ENCODE data around the gene PLEKHA8.

Gene PLEKHA8

DNA sequence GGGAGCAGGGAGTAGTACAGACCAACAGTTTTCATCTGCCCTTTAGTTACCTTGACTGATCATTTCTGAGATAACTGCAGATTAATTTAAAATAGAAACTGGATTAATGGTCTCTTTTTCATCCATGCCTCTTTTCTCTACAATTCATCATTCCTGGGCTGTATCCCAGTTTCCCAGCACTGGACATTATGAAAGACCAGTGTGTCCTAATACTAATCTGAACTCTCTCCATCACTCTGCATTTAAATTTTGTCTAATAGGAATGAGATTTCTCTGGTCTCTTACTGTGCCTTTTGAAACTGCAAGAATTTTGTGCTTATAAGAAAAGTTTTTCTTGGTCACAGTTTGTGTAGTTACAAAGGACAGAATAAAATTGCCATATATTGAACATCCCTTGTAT lies 12.7 kb downstream of the PLEKHA8 start:
- no peak overlapping the region for H3K4me3 ChIP-seq (replicated peaks; ENCODE audit: low read depth, low read length)
- H3K27me3 ChIP-seq (replicated peaks; ENCODE audit: control insufficient read depth, insufficient read depth, low read length): no peaks in the 10 kb centered on the region
- no peak for DNase-seq (ENCODE audit: extremely low read depth, insufficient read length)
- TF ChIP-seq, protein P1, sequence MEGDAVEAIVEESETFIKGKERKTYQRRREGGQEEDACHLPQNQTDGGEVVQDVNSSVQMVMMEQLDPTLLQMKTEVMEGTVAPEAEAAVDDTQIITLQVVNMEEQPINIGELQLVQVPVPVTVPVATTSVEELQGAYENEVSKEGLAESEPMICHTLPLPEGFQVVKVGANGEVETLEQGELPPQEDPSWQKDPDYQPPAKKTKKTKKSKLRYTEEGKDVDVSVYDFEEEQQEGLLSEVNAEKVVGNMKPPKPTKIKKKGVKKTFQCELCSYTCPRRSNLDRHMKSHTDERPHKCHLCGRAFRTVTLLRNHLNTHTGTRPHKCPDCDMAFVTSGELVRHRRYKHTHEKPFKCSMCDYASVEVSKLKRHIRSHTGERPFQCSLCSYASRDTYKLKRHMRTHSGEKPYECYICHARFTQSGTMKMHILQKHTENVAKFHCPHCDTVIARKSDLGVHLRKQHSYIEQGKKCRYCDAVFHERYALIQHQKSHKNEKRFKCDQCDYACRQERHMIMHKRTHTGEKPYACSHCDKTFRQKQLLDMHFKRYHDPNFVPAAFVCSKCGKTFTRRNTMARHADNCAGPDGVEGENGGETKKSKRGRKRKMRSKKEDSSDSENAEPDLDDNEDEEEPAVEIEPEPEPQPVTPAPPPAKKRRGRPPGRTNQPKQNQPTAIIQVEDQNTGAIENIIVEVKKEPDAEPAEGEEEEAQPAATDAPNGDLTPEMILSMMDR (IDR thresholded peaks at IDR 0.05; ENCODE audit: insufficient read depth, low read length, poor library complexity, severe bottlenecking): no peak
- no peaks in the 10 kb centered on the region; the same call in 1 of the 2 replicates for H3K36me3 ChIP-seq (ENCODE audit: control insufficient read depth, insufficient read depth, low read length)

- no peaks in the 10 kb centered on the region; the same call in 1 of the 2 replicates for H3K36me3 ChIP-seq (ENCODE audit: control insufficient read depth, insufficient read depth, low read length)
- H3K4me3 ChIP-seq (replicated peaks; ENCODE audit: low read depth, low read length): no peak overlapping the region
- H3K27me3 ChIP-seq (replicated peaks; ENCODE audit: control insufficient read depth, insufficient read depth, low read length): no peaks in the 10 kb centered on the region
- no peak for DNase-seq (ENCODE audit: extremely low read depth, insufficient read length)
- TF ChIP-seq, protein P1 (IDR thresholded peaks at IDR 0.05; ENCODE audit: insufficient read depth, low read length, poor library complexity, severe bottlenecking): no peak
These were observed 13.5 kb downstream of the PLEKHA8 start for GRCh38 chr7:30041526-30042269.

DNA sequence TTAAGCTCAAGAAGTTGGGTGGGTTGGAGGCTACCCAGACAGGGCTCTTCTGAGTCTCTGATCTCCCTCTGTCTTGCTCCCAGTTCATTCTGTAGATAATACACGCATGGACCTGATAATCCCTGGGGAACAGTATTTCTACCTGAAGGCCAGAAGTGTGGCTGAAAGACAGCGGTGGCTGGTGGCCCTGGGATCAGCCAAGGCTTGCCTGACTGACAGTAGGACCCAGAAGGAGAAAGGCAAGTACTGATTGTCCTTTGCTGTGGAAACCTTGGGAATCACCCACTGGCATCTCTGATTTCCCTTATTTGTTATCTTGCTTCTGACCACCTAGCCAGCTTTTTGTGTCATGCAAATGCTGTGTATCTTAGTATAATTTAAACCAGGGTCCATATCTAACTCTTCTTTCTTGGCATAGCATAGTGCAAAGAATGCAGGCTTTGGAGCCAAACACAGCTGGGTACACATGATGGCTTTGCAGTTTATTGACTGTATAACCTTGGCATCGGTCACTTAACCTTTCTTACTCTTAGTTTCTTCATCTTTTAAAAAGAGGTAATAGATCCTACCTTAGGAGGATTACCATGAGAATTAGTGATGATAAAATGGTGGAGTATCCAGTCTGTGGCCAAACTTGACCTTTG lies 18.0 kb downstream of the PLEKHA8 start:
- H3K27me3 ChIP-seq (replicated peaks; ENCODE audit: control insufficient read depth, insufficient read depth, low read length): no peaks in the 10 kb centered on the region
- no peaks in the 10 kb centered on the region; the same call in none of the 2 replicates for H3K36me3 ChIP-seq (ENCODE audit: control insufficient read depth, insufficient read depth, low read length)

DNA sequence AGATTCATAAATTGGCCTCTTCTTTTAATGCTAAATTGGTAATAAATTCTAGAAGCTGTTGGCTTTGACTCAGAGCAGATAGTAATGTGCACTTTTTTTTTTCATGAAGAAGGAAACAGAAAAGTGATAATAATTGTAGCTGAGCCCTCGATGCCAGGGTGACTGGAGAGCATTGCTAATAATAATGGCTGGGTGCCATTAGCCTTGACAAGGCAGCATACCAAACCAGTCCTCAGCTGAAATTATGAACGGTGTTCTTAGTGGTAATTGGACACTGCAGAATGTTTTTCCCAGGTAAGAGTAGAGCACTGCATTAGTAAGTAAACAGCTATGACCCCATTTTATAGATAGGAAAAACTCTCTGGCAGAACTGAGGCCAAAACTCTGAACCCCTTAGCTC lies 18.9 kb downstream of the PLEKHA8 start:
- DNase-seq (ENCODE audit: extremely low read depth, insufficient read length): no peak
- H3K27me3 ChIP-seq (replicated peaks; ENCODE audit: control insufficient read depth, insufficient read depth, low read length): no peaks in the 10 kb centered on the region
- TF ChIP-seq, protein P1 (IDR thresholded peaks at IDR 0.05; ENCODE audit: insufficient read depth, low read length, poor library complexity, severe bottlenecking): no peak
- no peak overlapping the region for H3K4me3 ChIP-seq (replicated peaks; ENCODE audit: low read depth, low read length)
- peaks cover 1% of the 10 kb centered on the region for H3K36me3 ChIP-seq (ENCODE audit: control insufficient read depth, insufficient read depth, low read length)

More for the DNA sequence above, 18.0 kb downstream of the PLEKHA8 start:
- no peak for DNase-seq (ENCODE audit: extremely low read depth, insufficient read length)
- TF ChIP-seq, protein P1 (IDR thresholded peaks at IDR 0.05; ENCODE audit: insufficient read depth, low read length, poor library complexity, severe bottlenecking): no peak
- no peak overlapping the region for H3K4me3 ChIP-seq (replicated peaks; ENCODE audit: low read depth, low read length)

DNA sequence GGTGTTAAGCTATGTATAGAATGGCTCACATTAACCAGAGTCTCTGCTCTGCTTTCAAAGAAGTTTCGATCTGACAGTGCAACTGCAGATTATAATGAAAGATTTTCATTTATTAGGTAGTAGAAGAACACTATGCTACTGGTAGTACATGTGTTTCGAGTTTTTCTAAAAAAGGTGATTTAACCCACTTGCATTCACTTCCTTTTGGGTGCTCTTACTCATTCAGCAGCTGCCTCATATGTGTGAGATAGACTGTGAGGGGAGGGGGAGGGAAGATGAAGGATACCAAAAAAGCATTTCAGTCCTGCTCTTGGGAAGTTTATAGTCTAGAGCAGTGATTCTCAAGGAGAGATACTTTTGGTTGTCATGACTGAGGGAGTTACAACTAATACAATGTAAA lies 20.4 kb downstream of the PLEKHA8 start:
- peaks cover 2% of the 10 kb centered on the region for H3K36me3 ChIP-seq (ENCODE audit: control insufficient read depth, insufficient read depth, low read length)
- DNase-seq (ENCODE audit: extremely low read depth, insufficient read length): no peak
- H3K4me3 ChIP-seq (replicated peaks; ENCODE audit: low read depth, low read length): no peak overlapping the region
- H3K27me3 ChIP-seq (replicated peaks; ENCODE audit: control insufficient read depth, insufficient read depth, low read length): no peaks in the 10 kb centered on the region
- TF ChIP-seq, protein P1 (IDR thresholded peaks at IDR 0.05; ENCODE audit: insufficient read depth, low read length, poor library complexity, severe bottlenecking): no peak

All from GM06990 (cell line).